Lower leg skin (tissue), 3 donors: Measurements from ENCODE around the gene PTCH2.

ENCODE experiments used
- CTCF ChIP-seq, 3 donors: fragments of 450-650 bp; IDR thresholded peaks; one replicate each; pipeline ENCODE4 v1.5.1; 2016; ENCODE audit warnings: antibody characterized with exemption in 3 of 3, mild to moderate bottlenecking in 3 of 3, moderate library complexity in 2 of 3
- POLR2A ChIP-seq, 2 donors: fragments of 450-650 bp; IDR thresholded peaks; one replicate each; pipeline ENCODE4 v1.6.1; 2016 to 2017; ENCODE audit warnings: antibody characterized with exemption in 2 of 2, mild to moderate bottlenecking in 1 of 2, moderate library complexity in 1 of 2

GRCh38 chr1:44808063-44808937, 34.8 kb downstream of the PTCH2 start, which contains the start of gene BTBD19:
- TF ChIP-seq CTCF (IDR thresholded peaks at IDR 0.05) (no peak), POLR2A (IDR thresholded peaks at IDR 0.05) (no peak)
